HCT116 (cell line): ENCODE results near the gene EEF2. TPM values are rescaled to one million over a fixed set of nuclear protein-coding genes. Genes with fewer than 3 reads are reported as not detected.

Experiments used
- ATAC-seq: fragments of 200-7000 bp; cut with Tn5 transposase; 2 replicates; pipeline ENCODE4 v1.9.1; 2020; ENCODE audit warnings: mild to moderate bottlenecking, moderate library complexity
- BruUV-seq: library from RNA; stranded (reverse); fragments of 400-500 nt; replicated peaks from 2 replicates; lab custom pipeline; 2021; lab: Mats Ljungman, UMichigan
- CTCF ChIA-PET: fragments of 300-600 bp; sonication (Branson Sonifier 250); formaldehyde crosslinking; loops from one replicate; lab custom pipeline; 2021; ENCODE audit warnings: antibody characterized with exemption; lab: Charles Lee
- POLR2A ChIA-PET: fragments of 300-600, 350-600 bp; sonication (Branson Sonifier 250); formaldehyde crosslinking; loops from one replicate; lab custom pipeline; 2021; ENCODE audit warnings: antibody characterized with exemption; lab: Charles Lee
- RAD21 ChIA-PET, 2 experiments: fragments of 300-600 bp; sonication (Branson Sonifier 250); formaldehyde crosslinking; loops; one replicate each; lab custom pipeline; 2023; ENCODE audit warnings: low total read pairs in 2 of 2; ENCODE audit not compliant: uncharacterized antibody in 2 of 2, unreplicated experiment in 2 of 2, low non-redundant PET in 1 of 2; lab: Charles Lee
- DNase-seq: peaks from one replicate; pipeline ENCODE4 v3.0.0-alpha.2; 2010; ENCODE audit warnings: low read depth, low spot score
- H2AFZ ChIP-seq: fragments of 200-600 bp; shearing (Covaris generic), sonication (generic); 2 replicates; pipeline ENCODE4 v1.6.1; 2017; ENCODE audit warnings: low read depth, mixed run types, mixed read lengths, antibody characterized with exemption, low read length; ENCODE audit not compliant: poor library complexity, severe bottlenecking
- H3K27ac ChIP-seq: 2 replicates; pipeline ENCODE4 v1.5.1; 2012; ENCODE audit warnings: low read depth, low read length
- H3K27me3 ChIP-seq: fragments of 200-600 bp; sonication (generic); 2 replicates; pipeline ENCODE4 v1.6.1; 2016; ENCODE audit warnings: mixed run types, low read length, mixed read lengths; ENCODE audit not compliant: insufficient read depth
- H3K36me3 ChIP-seq, 2 experiments: fragments of 200-500 bp in 1 of 2; fragments of 200-600 bp in 1 of 2; sonication (Bioruptor generic) in 1 of 2; sonication (generic) in 1 of 2; 2 replicates each; pipeline versions ENCODE4 v1.5.1 to v1.6.1; 2014 to 2016; ENCODE audit warnings: low read length in 2 of 2, inconsistent platforms in 1 of 2, mixed read lengths in 1 of 2, mixed run types in 1 of 2; ENCODE audit not compliant: insufficient read depth in 2 of 2, control insufficient read depth in 1 of 2
- H3K4me1 ChIP-seq, 2 experiments: fragments of 200-600 bp in 1 of 2; sonication (generic) in 1 of 2; 2 replicates each; pipeline versions ENCODE4 v1.5.1 to v1.6.1; 2012 to 2017; ENCODE audit warnings: low read length in 2 of 2, inconsistent platforms in 1 of 2, mild to moderate bottlenecking in 1 of 2, mixed read lengths in 1 of 2, mixed run types in 1 of 2, moderate library complexity in 1 of 2; ENCODE audit not compliant: insufficient read depth in 2 of 2, control insufficient read depth in 1 of 2
- H3K4me2 ChIP-seq: fragments of 200-600 bp; sonication (generic); 2 replicates; pipeline ENCODE4 v1.6.1; 2017; ENCODE audit warnings: mixed run types, low read length, mixed read lengths
- H3K4me3 ChIP-seq, 2 experiments: fragments of 200-600 bp in 1 of 2; sonication (generic) in 1 of 2; replicated peaks in 1 of 2; 2 replicates each; pipeline ENCODE4 v1.5.1; 2011 to 2016; ENCODE audit warnings: low read length in 2 of 2, control low read depth in 1 of 2, low read depth in 1 of 2, mild to moderate bottlenecking in 1 of 2, mixed read lengths in 1 of 2, mixed run types in 1 of 2
- H3K79me2 ChIP-seq: fragments of 200-600 bp; sonication (generic); 2 replicates; pipeline ENCODE4 v1.6.1; 2017; ENCODE audit warnings: mild to moderate bottlenecking, mixed run types, low read length, moderate library complexity, mixed read lengths; ENCODE audit not compliant: insufficient read depth
- H3K9ac ChIP-seq: fragments of 200-600 bp; sonication (generic); 2 replicates; pipeline ENCODE4 v1.6.1; 2016; ENCODE audit warnings: low read length, mixed read lengths
- H3K9me2 ChIP-seq: fragments of 200-600 bp; sonication (generic), shearing (Covaris generic); 2 replicates; pipeline ENCODE4 v1.6.1; 2017; ENCODE audit warnings: mixed run types, mild to moderate bottlenecking, moderate library complexity; ENCODE audit not compliant: insufficient read depth
- H3K9me3 ChIP-seq, 2 experiments: fragments of 200-500 bp in 1 of 2; fragments of 200-600 bp in 1 of 2; sonication (Bioruptor generic) in 1 of 2; sonication (generic) in 1 of 2; 2 replicates each; pipeline ENCODE4 v1.6.1; 2014 to 2017; ENCODE audit warnings: low read length in 2 of 2, mixed read lengths in 2 of 2, inconsistent platforms in 1 of 2, low read depth in 1 of 2, mild to moderate bottlenecking in 1 of 2, mixed run types in 1 of 2, moderate library complexity in 1 of 2; ENCODE audit not compliant: control insufficient read depth in 1 of 2, insufficient read depth in 1 of 2
- H4K20me1 ChIP-seq: fragments of 200-600 bp; sonication (generic), shearing (Covaris generic); 2 replicates; pipeline ENCODE4 v1.6.1; 2017; ENCODE audit warnings: mixed run types, mild to moderate bottlenecking, moderate library complexity; ENCODE audit not compliant: insufficient read depth
- CBX3 ChIP-seq: IDR thresholded peaks from 2 replicates; pipeline ENCODE4 v1.6.1; 2012; ENCODE audit warnings: low read depth
- CEBPB ChIP-seq: IDR thresholded peaks from 2 replicates; pipeline ENCODE4 v1.6.1; 2012; ENCODE audit warnings: low read depth
- EGR1 ChIP-seq: IDR thresholded peaks from 2 replicates; pipeline ENCODE4 v1.6.1; 2012; ENCODE audit warnings: low read depth
- ELF1 ChIP-seq: IDR thresholded peaks from 2 replicates; pipeline ENCODE4 v1.6.1; 2012; ENCODE audit warnings: low read depth, borderline replicate concordance
- EZH2phosphoT487 ChIP-seq: fragments of 200-600 bp; IDR thresholded peaks from 2 replicates; pipeline ENCODE4 v1.6.1; 2018; ENCODE audit warnings: antibody characterized with exemption, borderline replicate concordance
- FOSL1 ChIP-seq: IDR thresholded peaks from 2 replicates; pipeline ENCODE4 v1.6.1; 2012; ENCODE audit warnings: low read depth
- JUND ChIP-seq: IDR thresholded peaks from 2 replicates; pipeline ENCODE4 v1.6.1; 2012
- POLR2AphosphoS5 ChIP-seq: IDR thresholded peaks from 2 replicates; pipeline ENCODE4 v1.6.1; 2011; ENCODE audit warnings: mild to moderate bottlenecking, low read depth, low read length, moderate library complexity
- RAD21 ChIP-seq: IDR thresholded peaks from 2 replicates; pipeline ENCODE4 v1.6.1; 2012; ENCODE audit warnings: low read depth, mild to moderate bottlenecking
- SIN3A ChIP-seq: IDR thresholded peaks from 2 replicates; pipeline ENCODE4 v1.6.1; 2012; ENCODE audit warnings: low read depth
- SRF ChIP-seq: IDR thresholded peaks from 2 replicates; pipeline ENCODE4 v1.6.1; 2012; ENCODE audit warnings: low read depth
- ZFX ChIP-seq: fragments of 450-650 bp; IDR thresholded peaks from 2 replicates; pipeline ENCODE4 v1.6.1; 2017
- intact Hi-C: fragments of 100-400 bp; cut with micrococcal nuclease; formaldehyde crosslinking; loops from 2 replicates; pipeline ENCODE4 v1.10.0; 2022
- total RNA-seq: library from RNA; stranded (reverse); gene quantifications from one replicate; pipeline ENCODE4 v1.2.1, GENCODE V29; 2021; ENCODE audit not compliant: unreplicated experiment
- TF ChIP-seq, protein P1 (sequence below), 3 experiments: fragments of 200-600 bp in 1 of 3; sonication (generic) in 1 of 3; IDR thresholded peaks in 2 of 3; conservative IDR thresholded peaks in 1 of 3; 2 replicates each; pipeline ENCODE4 v1.5.1; 2012 to 2017; ENCODE audit warnings: low read depth in 2 of 3, low read length in 2 of 3, antibody characterized with exemption in 1 of 3, borderline replicate concordance in 1 of 3, control low read depth in 1 of 3, mild to moderate bottlenecking in 1 of 3, mixed read lengths in 1 of 3, mixed run types in 1 of 3, moderate library complexity in 1 of 3; ENCODE audit not compliant: insufficient read depth in 1 of 3
- TF ChIP-seq, protein P2 (sequence below): IDR thresholded peaks from 2 replicates; pipeline ENCODE4 v1.6.1; 2012
- TF ChIP-seq, protein P3 (sequence below): IDR thresholded peaks from 2 replicates; pipeline ENCODE4 v1.6.1; 2011; ENCODE audit warnings: mild to moderate bottlenecking, low read length, moderate library complexity; ENCODE audit not compliant: insufficient replicate concordance; ENCODE audit errors: extremely low read depth

The EEF2 gene
- total RNA-seq, 1 experiment from 2014 or later = 3,796 TPM

DNA sequence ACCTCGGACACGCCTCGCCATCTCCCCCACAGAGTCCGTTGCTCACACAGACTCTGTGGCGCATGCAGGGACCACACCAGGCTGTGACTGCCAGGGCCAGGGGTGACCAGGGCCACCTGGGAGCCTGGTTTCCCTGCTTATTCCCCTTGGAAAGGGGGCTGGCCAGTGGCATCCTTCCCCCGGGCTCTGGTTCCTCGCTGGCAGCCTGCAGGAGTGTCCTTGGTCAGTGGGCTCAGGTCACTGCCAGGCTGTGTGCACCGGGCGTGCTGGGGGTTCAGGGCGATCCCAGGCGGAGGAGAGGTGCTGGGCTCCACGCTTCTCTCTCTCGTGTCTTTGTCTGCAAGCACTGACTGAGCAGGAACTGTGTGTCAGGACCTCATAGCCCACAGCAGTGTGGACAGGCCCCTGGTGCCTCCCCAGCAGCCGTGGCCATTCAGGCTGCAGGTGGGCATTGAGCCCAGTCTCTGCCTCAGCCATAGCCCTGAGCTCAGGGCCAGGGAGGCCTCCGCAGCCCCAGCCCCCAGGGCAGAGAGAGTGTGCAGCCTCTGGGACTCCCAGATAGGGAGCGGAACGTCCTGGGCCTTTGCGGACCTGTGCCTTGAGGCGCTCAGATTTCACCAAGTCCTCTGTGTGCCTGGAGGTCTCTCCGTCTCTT lies 28.8 kb upstream of the EEF2 start:
- POLR2A ChIA-PET = interaction anchor here (0.6 kb wide), 1 partner anchor 8 kb away, joined by 3 read pairs; no protein-coding TSS in a partner anchor
- intact Hi-C loops = no loop called here
- peaks cover 3 to 5% of the 10 kb centered on the region in 2 experiments; a peak in 3 of 4 replicates for H3K36me3 ChIP-seq

DNA sequence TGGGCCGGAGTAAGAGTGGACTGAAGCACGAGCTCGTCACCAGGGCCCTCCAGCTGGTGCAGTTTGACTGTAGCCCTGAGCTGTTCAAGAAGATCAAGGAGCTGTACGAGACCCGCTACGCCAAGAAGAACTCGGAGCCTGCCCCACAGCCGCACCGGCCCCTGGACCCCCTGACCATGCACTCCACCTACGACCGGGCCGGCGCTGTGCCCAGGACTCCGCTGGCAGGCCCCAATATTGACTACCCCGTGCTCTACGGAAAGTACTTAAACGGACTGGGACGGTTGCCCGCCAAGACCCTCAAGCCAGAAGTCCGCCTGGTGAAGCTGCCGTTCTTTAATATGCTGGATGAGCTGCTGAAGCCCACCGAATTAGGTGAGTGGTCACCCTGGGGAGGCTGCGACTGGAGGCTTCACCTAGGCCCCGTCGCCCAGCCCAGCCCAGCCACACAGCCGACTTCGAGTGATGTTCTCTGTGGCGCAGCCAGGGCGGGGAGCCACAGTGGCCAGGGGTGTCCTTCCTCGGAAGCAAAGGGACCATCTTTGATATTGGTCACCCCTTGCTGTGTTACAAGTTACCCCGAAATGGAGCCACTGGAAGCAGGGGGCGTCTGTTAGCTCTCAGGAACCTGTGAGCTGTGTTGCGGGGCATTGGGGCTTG lies 27.8 kb upstream of the EEF2 start:
- BruUV-seq = no TSS peak
- no peaks in the 10 kb centered on the region for H3K9me3 ChIP-seq
- H3K27ac ChIP-seq = no peak overlapping the region
- ATAC-seq (no peak), DNase-seq (no peak)
- H3K27me3 ChIP-seq = no peaks in the 10 kb centered on the region
- ChIA-PET RAD21 (no interaction called here), POLR2A (interaction anchor here (0.6 kb wide), 1 partner anchor 7 kb away, joined by 3 read pairs; no protein-coding TSS in a partner anchor), CTCF (no interaction called here)
- no peak overlapping the region for H3K9ac ChIP-seq
- peaks cover 3 to 5% of the 10 kb centered on the region in 2 experiments; a peak in 3 of 4 replicates for H3K36me3 ChIP-seq
- no peak overlapping the region for H3K4me3 ChIP-seq
- H3K9me2 ChIP-seq = no peaks in the 10 kb centered on the region
- H3K4me1 ChIP-seq = peaks cover 7 to 10% of the 10 kb centered on the region in 2 experiments; a peak in 3 of 4 replicates
- no peak overlapping the region for H3K4me2 ChIP-seq
- H2AFZ ChIP-seq = no peak overlapping the region
- peaks cover 79% of the 10 kb centered on the region for H3K79me2 ChIP-seq
- 0 out of 2 replicates have a peak, but pooled peaks cover 4% of the 10 kb centered on the region for H4K20me1 ChIP-seq
- intact Hi-C loops = no loop called here
- TF ChIP-seq, protein P1, sequence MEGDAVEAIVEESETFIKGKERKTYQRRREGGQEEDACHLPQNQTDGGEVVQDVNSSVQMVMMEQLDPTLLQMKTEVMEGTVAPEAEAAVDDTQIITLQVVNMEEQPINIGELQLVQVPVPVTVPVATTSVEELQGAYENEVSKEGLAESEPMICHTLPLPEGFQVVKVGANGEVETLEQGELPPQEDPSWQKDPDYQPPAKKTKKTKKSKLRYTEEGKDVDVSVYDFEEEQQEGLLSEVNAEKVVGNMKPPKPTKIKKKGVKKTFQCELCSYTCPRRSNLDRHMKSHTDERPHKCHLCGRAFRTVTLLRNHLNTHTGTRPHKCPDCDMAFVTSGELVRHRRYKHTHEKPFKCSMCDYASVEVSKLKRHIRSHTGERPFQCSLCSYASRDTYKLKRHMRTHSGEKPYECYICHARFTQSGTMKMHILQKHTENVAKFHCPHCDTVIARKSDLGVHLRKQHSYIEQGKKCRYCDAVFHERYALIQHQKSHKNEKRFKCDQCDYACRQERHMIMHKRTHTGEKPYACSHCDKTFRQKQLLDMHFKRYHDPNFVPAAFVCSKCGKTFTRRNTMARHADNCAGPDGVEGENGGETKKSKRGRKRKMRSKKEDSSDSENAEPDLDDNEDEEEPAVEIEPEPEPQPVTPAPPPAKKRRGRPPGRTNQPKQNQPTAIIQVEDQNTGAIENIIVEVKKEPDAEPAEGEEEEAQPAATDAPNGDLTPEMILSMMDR (IDR thresholded peaks at IDR 0.05 in 2 of 3, conservative IDR thresholded peaks at IDR 0.05 in 1 of 3; ENCODE audit: borderline replicate concordance in 1 of 3, insufficient read depth in 1 of 3, low read depth in 2 of 3, low read length in 2 of 3) = no peak
- no peak for TF ChIP-seq SRF
- no peak for TF ChIP-seq SIN3A
- no peak for TF ChIP-seq POLR2AphosphoS5
- TF ChIP-seq EZH2phosphoT487 = no peak
- no peak for TF ChIP-seq EGR1
- no peak for TF ChIP-seq ZFX
- TF ChIP-seq ELF1 = no peak
- TF ChIP-seq, protein P2, sequence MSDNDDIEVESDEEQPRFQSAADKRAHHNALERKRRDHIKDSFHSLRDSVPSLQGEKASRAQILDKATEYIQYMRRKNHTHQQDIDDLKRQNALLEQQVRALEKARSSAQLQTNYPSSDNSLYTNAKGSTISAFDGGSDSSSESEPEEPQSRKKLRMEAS = no peak
- TF ChIP-seq, protein P3, sequence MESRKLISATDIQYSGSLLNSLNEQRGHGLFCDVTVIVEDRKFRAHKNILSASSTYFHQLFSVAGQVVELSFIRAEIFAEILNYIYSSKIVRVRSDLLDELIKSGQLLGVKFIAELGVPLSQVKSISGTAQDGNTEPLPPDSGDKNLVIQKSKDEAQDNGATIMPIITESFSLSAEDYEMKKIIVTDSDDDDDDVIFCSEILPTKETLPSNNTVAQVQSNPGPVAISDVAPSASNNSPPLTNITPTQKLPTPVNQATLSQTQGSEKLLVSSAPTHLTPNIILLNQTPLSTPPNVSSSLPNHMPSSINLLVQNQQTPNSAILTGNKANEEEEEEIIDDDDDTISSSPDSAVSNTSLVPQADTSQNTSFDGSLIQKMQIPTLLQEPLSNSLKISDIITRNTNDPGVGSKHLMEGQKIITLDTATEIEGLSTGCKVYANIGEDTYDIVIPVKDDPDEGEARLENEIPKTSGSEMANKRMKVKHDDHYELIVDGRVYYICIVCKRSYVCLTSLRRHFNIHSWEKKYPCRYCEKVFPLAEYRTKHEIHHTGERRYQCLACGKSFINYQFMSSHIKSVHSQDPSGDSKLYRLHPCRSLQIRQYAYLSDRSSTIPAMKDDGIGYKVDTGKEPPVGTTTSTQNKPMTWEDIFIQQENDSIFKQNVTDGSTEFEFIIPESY = no peak
- no peak for TF ChIP-seq FOSL1
- no peak for TF ChIP-seq CEBPB
- no peak for TF ChIP-seq CBX3

More for the DNA sequence above, 28.8 kb upstream of the EEF2 start:
- Histone ChIP-seq H3K79me2 (peaks cover 79% of the 10 kb centered on the region), H3K27me3 (no peaks in the 10 kb centered on the region), H3K27ac (no peak overlapping the region), H3K4me3 (no peak overlapping the region), H3K4me2 (no peak overlapping the region), H3K4me1 (peaks cover 3% of the 10 kb centered on the region in 2 experiments; a peak in 3 of 4 replicates), H3K9ac (no peak overlapping the region), H3K9me3 (no peaks in the 10 kb centered on the region), H4K20me1 (0 out of 2 replicates have a peak, but pooled peaks cover 1% of the 10 kb centered on the region), H2AFZ (no peak overlapping the region), H3K9me2 (no peaks in the 10 kb centered on the region)
- BruUV-seq = no TSS peak
- TF ChIP-seq POLR2AphosphoS5 = no peak
- TF ChIP-seq EGR1 = no peak
- TF ChIP-seq RAD21 = no peak
- TF ChIP-seq CEBPB = no peak
- TF ChIP-seq JUND = no peak
- CTCF ChIA-PET = no interaction called here
- ATAC-seq (no peak), DNase-seq (no peak)
- RAD21 ChIA-PET = no interaction called here
